CD4-positive, alpha-beta T cell (primary cell): ENCODE measurements around the gene LCNL1. TPM values are rescaled to one million over a fixed set of nuclear protein-coding genes. Genes with fewer than 3 reads are reported as not detected.

ENCODE experiments used
- ATAC-seq: fragments of 200-7000 bp; cut with Tn5 transposase; one replicate; pipeline ENCODE4 v1.10.0; 2022; ENCODE audit warnings: mild to moderate bottlenecking; ENCODE audit not compliant: poor library complexity
- CTCF ChIA-PET: fragments of 350-600 bp; sonication (Branson Sonifier 250); formaldehyde crosslinking; loops from one replicate; lab custom pipeline; 2021; ENCODE audit warnings: antibody characterized with exemption, inconsistent platforms; lab: Charles Lee
- POLR2A ChIA-PET: fragments of 350-600 bp; sonication (Branson Sonifier 250); formaldehyde crosslinking; loops from one replicate; lab custom pipeline; 2021; ENCODE audit warnings: antibody characterized with exemption, inconsistent platforms; lab: Charles Lee
- DNase-seq, 14 experiments: peaks; one replicate each; pipeline ENCODE4 v3.0.0-alpha.2; 2013 to 2020; ENCODE audit warnings: mixed read lengths in 2 of 14
- H3K27ac ChIP-seq, 2 donors: one replicate each; pipeline versions ENCODE4 v1.5.1 to v1.7.0; 2013; ENCODE audit warnings: low read length in 2 of 2, low read depth in 1 of 2, mild to moderate bottlenecking in 1 of 2
- H3K27me3 ChIP-seq, 2 experiments: 1 replicate in 1 of 2; 2 replicates in 1 of 2; pipeline versions ENCODE4 v1.6.1 to v1.7.0; 2013; ENCODE audit warnings: low read length in 2 of 2, control low read depth in 1 of 2, mild to moderate bottlenecking in 1 of 2, moderate library complexity in 1 of 2; ENCODE audit not compliant: insufficient read depth in 2 of 2, control insufficient read depth in 1 of 2
- H3K36me3 ChIP-seq: one replicate; pipeline ENCODE4 v1.6.1; 2013; ENCODE audit warnings: low read length, control low read depth; ENCODE audit not compliant: insufficient read depth
- H3K4me1 ChIP-seq: one replicate; pipeline ENCODE4 v1.6.1; 2013; ENCODE audit warnings: low read length, control low read depth; ENCODE audit not compliant: insufficient read depth
- H3K4me3 ChIP-seq: one replicate; pipeline ENCODE4 v1.5.1; 2013; ENCODE audit warnings: mild to moderate bottlenecking, low read length, moderate library complexity
- H3K9me3 ChIP-seq, 2 experiments: 1 replicate in 1 of 2; 2 replicates in 1 of 2; pipeline versions ENCODE4 v1.6.1 to v1.7.0; 2013; ENCODE audit warnings: low read length in 2 of 2, mild to moderate bottlenecking in 2 of 2, control low read depth in 1 of 2, moderate library complexity in 1 of 2; ENCODE audit not compliant: control insufficient read depth in 1 of 2, insufficient read depth in 1 of 2
- H3K27ac Mint-ChIP-seq: one replicate; pipeline ENCODE4 v1.8.0; 2020; ENCODE audit warnings: mixed read lengths
- H3K27me3 Mint-ChIP-seq: one replicate; pipeline ENCODE4 v1.8.0; 2021; ENCODE audit warnings: mixed read lengths
- H3K36me3 Mint-ChIP-seq: one replicate; pipeline ENCODE4 v1.8.0; 2021; ENCODE audit warnings: low read depth, mixed read lengths
- H3K4me1 Mint-ChIP-seq: one replicate; pipeline ENCODE4 v1.8.0; 2021; ENCODE audit warnings: low read depth, mixed read lengths
- H3K4me3 Mint-ChIP-seq: one replicate; pipeline ENCODE4 v1.8.0; 2020; ENCODE audit warnings: mild to moderate bottlenecking, mixed read lengths
- H3K9me3 Mint-ChIP-seq: one replicate; pipeline ENCODE4 v1.8.0; 2020; ENCODE audit warnings: mixed read lengths
- CTCF ChIP-seq: fragments of 200-600 bp; IDR thresholded peaks from one replicate; pipeline ENCODE4 v1.8.0; 2022; ENCODE audit warnings: antibody characterized with exemption, mild to moderate bottlenecking
- intact Hi-C, 2 experiments: fragments of 100-400 bp; cut with DNase I in 1 of 2; cut with micrococcal nuclease in 1 of 2; formaldehyde crosslinking; loops; one replicate each; pipeline versions ENCODE4 v1.15.1 to v1.9.0; 2023 to 2025; cut with DNase I, micrococcal nuclease
- total RNA-seq, 174 experiments: library from RNA in 2 of 174; stranded (reverse) in 2 of 174; gene quantifications; one replicate each; pipeline ENCODE4 v1.2.3 and lab custom pipeline; 2021 to 2026

Gene LCNL1
- total RNA-seq, 2 experiments from 2014 or later, result 0.93 to 1.0 TPM

- H3K4me1 ChIP-seq, result no peaks in the 10 kb centered on the region
- Mint-ChIP-seq H3K36me3 (peaks cover 16% of the 10 kb centered on the region), H3K27me3 (no peaks in the 10 kb centered on the region), H3K4me1 (no peaks in the 10 kb centered on the region), H3K9me3 (no peaks in the 10 kb centered on the region), H3K27ac (no peak overlapping the region), H3K4me3 (no peak overlapping the region)
- no peak for TF ChIP-seq CTCF
- ChIA-PET CTCF (no interaction called here), POLR2A (interaction anchor here (0.6 kb wide), 1 partner anchor 94 kb away, joined by 4 read pairs; the partner anchor contains the start of gene AJM1)
- intact Hi-C loops, result no loop called here
- peaks cover 0 to 11% of the 10 kb centered on the region in 2 experiments for H3K9me3 ChIP-seq
- no peak overlapping the region for H3K27ac ChIP-seq
- no peaks in the 10 kb centered on the region for H3K27me3 ChIP-seq
- DNase-seq (no peak), ATAC-seq (no peak)
- peaks cover 19% of the 10 kb centered on the region for H3K36me3 ChIP-seq
- H3K4me3 ChIP-seq, result no peak overlapping the region
Observed at GRCh38 chr9:136936645-136937170, 46.1 kb upstream of the LCNL1 start.

- H3K27ac ChIP-seq, result no peak overlapping the region
- H3K9me3 ChIP-seq, result peaks cover 0 to 11% of the 10 kb centered on the region in 2 experiments
- CTCF ChIA-PET, result no interaction called here
- H3K4me3 ChIP-seq, result no peak overlapping the region
- Mint-ChIP-seq H3K27me3 (no peaks in the 10 kb centered on the region), H3K36me3 (peaks cover 20% of the 10 kb centered on the region), H3K9me3 (no peaks in the 10 kb centered on the region), H3K4me3 (no peak overlapping the region), H3K4me1 (no peaks in the 10 kb centered on the region), H3K27ac (no peak overlapping the region)
- no peaks in the 10 kb centered on the region for H3K27me3 ChIP-seq
- H3K36me3 ChIP-seq, result peaks cover 25% of the 10 kb centered on the region
- no peak for TF ChIP-seq CTCF
- no peak for DNase-seq
- peaks cover 4% of the 10 kb centered on the region for H3K4me1 ChIP-seq
- intact Hi-C loops, result no loop called here
- POLR2A ChIA-PET, result interaction anchor here (0.8 to 1.0 kb wide), 2 partner anchors 55 to 95 kb away, joined by 3 read pairs; partner anchors contain the start of gene AJM1
- ATAC-seq, result no peak
Observed at GRCh38 chr9:136937186-136938001, 45.4 kb upstream of the LCNL1 start.

- peaks cover 34% of the 10 kb centered on the region for H3K36me3 ChIP-seq
- H3K9me3 ChIP-seq, result peaks cover 0 to 11% of the 10 kb centered on the region in 2 experiments
- Mint-ChIP-seq H3K4me3 (no peak overlapping the region), H3K27me3 (no peaks in the 10 kb centered on the region), H3K27ac (no peak overlapping the region), H3K4me1 (no peaks in the 10 kb centered on the region), H3K36me3 (peaks cover 25% of the 10 kb centered on the region), H3K9me3 (no peaks in the 10 kb centered on the region)
- H3K4me3 ChIP-seq, result no peak overlapping the region
- H3K27ac ChIP-seq, result no peak overlapping the region
- ATAC-seq, result no peak
- peaks cover 20% of the 10 kb centered on the region for H3K4me1 ChIP-seq
- ChIA-PET CTCF (no interaction called here), POLR2A (interaction anchor here (0.7 kb wide), 1 partner anchor 169 kb away, joined by 3 read pairs; no protein-coding TSS in a partner anchor)
- no peak for DNase-seq
- intact Hi-C loops, result no loop called here
- TF ChIP-seq CTCF, result no peak
- H3K27me3 ChIP-seq, result no peaks in the 10 kb centered on the region
Observed at GRCh38 chr9:136939431-136939995, 43.3 kb upstream of the LCNL1 start.
